H1 (cell line): ENCODE results near the gene POLR3K. TPM values are rescaled to one million over a fixed set of nuclear protein-coding genes. Genes with fewer than 3 reads are reported as not detected.

Source experiments
- BACH1 ChIP-seq: IDR thresholded peaks from 2 replicates; pipeline ENCODE4 v1.6.1; 2012; ENCODE audit warnings: low read length, improper control_type of control experiment
- EP300 ChIP-seq, 2 experiments: IDR thresholded peaks; 1 replicate in 1 of 2; 2 replicates in 1 of 2; pipeline ENCODE4 v1.6.1; 2011 to 2012; ENCODE audit warnings: low read depth in 2 of 2, low read length in 2 of 2, mild to moderate bottlenecking in 2 of 2, borderline replicate concordance in 1 of 2, inconsistent platforms in 1 of 2, moderate library complexity in 1 of 2
- EZH2 ChIP-seq: fragments of 200-600 bp; sonication (generic); IDR thresholded peaks from 2 replicates; pipeline ENCODE4 v1.7.1; 2012; ENCODE audit warnings: low read depth, mild to moderate bottlenecking, moderate library complexity, low read length, inconsistent platforms; ENCODE audit not compliant: severe bottlenecking
- JUN ChIP-seq: IDR thresholded peaks from 2 replicates; pipeline ENCODE4 v1.6.1; 2011; ENCODE audit warnings: low read depth, mild to moderate bottlenecking, improper control_type of control experiment, low read length
- KDM4A ChIP-seq: IDR thresholded peaks from one replicate; pipeline ENCODE4 v1.7.1; 2012; ENCODE audit warnings: low read depth, mild to moderate bottlenecking, moderate library complexity, low read length, inconsistent platforms; ENCODE audit not compliant: severe bottlenecking
- POLR2A ChIP-seq, 2 experiments: IDR thresholded peaks; 1 replicate in 1 of 2; 2 replicates in 1 of 2; pipeline ENCODE4 v1.6.1; 2011; ENCODE audit warnings: low read depth in 2 of 2, low read length in 2 of 2, mild to moderate bottlenecking in 2 of 2; ENCODE audit errors: control extremely low read depth in 1 of 2
- POLR2AphosphoS5 ChIP-seq: IDR thresholded peaks from 2 replicates; pipeline ENCODE4 v1.6.1; 2011; ENCODE audit warnings: low read depth, low read length
- SUZ12 ChIP-seq: fragments of 200-600 bp; sonication (generic); IDR thresholded peaks from 2 replicates; pipeline ENCODE4 v1.6.1; 2012; ENCODE audit warnings: mild to moderate bottlenecking, inconsistent platforms, low read length, moderate library complexity, mixed read lengths
- TBP ChIP-seq: IDR thresholded peaks from 2 replicates; pipeline ENCODE4 v1.6.1; 2011; ENCODE audit warnings: low read depth, low read length, improper control_type of control experiment
- TEAD4 ChIP-seq: IDR thresholded peaks from 2 replicates; pipeline ENCODE4 v1.6.1; 2012; ENCODE audit warnings: low read depth, low read length, inconsistent platforms, mixed read lengths
- polyA plus RNA-seq, 7 experiments: library from polyadenylated mRNA; depleted of rRNA in 3 of 7; stranded (reverse) in 5 of 7; unstranded in 2 of 7; fragments of >200 nt in 5 of 7; fragments of 200-250 nt in 2 of 7; gene quantifications; 1 replicate in 5 of 7; 2 replicates in 1 of 7; 4 replicates in 1 of 7; pipeline versions ENCODE4 v1.2.1 to v1.2.3, GENCODE V29; 2011 to 2013; ENCODE audit warnings: missing spikeins in 2 of 7, mixed read lengths in 2 of 7
- total RNA-seq: library from RNA; stranded (reverse); fragmentation: NEBNext Ultra II Directional; extraction: Animal tissue kit (Norgen Biotek cat#: 25700); gene quantifications from 2 replicates; pipeline ENCODE4 v1.2.1, GENCODE V29; 2021
- TF ChIP-seq, protein P1 (sequence below), 3 experiments: IDR thresholded peaks; 1 replicate in 2 of 3; 2 replicates in 1 of 3; pipeline versions ENCODE4 v1.5.1 to v1.6.1; 2011; ENCODE audit warnings: low read length in 3 of 3, mild to moderate bottlenecking in 3 of 3, inconsistent platforms in 2 of 3, low read depth in 1 of 3, moderate library complexity in 1 of 3; ENCODE audit not compliant: insufficient read depth in 1 of 3; ENCODE audit errors: control extremely low read depth in 1 of 3
- TF ChIP-seq, protein P2 (sequence below): IDR thresholded peaks from 2 replicates; pipeline ENCODE4 v1.6.1; 2011; ENCODE audit warnings: low read depth, mild to moderate bottlenecking, low read length; ENCODE audit not compliant: insufficient read depth

POLR3K gene
- total and polyA plus RNA-seq, 2 of the 8 experiments (the other 6 are each of a cell fraction or from before 2014, with no cell fraction given): 45.4 to 80.5 TPM

DNA sequence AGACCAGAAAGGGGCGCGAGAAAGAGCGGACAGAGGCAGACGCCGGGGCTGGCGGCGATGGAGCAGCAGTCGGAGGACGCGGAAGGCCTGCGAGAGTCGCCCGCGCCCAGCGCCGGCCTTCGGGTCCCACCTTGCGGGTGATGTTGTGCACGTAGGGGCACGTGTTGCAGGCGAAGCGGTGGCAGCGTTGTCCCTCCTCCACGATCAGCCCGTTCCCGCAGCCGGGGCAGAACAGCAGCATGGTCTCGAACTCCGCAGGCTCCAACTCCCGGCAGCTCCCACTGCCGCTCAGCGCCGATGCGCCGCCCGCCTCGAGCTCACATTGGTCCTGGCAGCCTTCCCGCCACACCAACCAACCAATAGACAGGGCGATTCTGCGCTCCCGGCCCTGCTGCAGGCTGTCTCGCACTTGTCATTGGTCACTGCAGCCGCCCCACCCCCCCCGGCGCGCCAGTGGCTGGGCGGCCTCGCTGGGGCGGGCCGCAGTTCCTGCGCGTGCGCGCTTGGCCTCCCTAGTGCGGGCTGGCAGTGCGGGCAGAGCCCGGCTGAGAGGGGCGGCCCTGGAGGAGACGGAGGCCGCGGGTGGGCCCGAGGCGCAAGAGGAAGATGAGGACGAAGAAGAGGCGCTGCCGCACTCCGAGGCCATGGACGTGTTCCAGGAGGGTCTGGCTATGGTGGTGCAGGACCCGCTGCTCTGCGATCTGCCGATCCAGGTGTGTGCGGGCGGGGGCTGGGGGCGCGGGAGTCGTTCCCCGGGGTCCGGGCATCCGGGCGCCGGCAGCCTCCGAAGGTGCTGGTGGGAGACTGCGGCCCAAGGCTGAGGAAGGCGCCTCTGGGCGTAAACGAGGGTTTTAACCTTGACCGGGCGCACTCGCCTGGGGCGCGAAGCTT is at the start of gene POLR3K, which contains the start of gene SNRNP25 (continued):
- TF ChIP-seq BACH1 (no peak), POLR2A (IDR thresholded peaks at IDR 0.05; ENCODE audit: control extremely low read depth in 1 of 2, low read depth in 2 of 2, low read length in 2 of 2) (peak; percentile 66 to 93), KDM4A (peak; percentile 78), TBP (peak; percentile 57; the same call in 1 of the 2 replicates), SUZ12 (no peak), POLR2AphosphoS5 (peak; percentile 85), EP300 (IDR thresholded peaks at IDR 0.05; ENCODE audit: borderline replicate concordance in 1 of 2, low read depth in 2 of 2, low read length in 2 of 2) (no peak), TEAD4 (no peak), EZH2 (no peak), JUN (no peak)
- TF ChIP-seq, protein P1, sequence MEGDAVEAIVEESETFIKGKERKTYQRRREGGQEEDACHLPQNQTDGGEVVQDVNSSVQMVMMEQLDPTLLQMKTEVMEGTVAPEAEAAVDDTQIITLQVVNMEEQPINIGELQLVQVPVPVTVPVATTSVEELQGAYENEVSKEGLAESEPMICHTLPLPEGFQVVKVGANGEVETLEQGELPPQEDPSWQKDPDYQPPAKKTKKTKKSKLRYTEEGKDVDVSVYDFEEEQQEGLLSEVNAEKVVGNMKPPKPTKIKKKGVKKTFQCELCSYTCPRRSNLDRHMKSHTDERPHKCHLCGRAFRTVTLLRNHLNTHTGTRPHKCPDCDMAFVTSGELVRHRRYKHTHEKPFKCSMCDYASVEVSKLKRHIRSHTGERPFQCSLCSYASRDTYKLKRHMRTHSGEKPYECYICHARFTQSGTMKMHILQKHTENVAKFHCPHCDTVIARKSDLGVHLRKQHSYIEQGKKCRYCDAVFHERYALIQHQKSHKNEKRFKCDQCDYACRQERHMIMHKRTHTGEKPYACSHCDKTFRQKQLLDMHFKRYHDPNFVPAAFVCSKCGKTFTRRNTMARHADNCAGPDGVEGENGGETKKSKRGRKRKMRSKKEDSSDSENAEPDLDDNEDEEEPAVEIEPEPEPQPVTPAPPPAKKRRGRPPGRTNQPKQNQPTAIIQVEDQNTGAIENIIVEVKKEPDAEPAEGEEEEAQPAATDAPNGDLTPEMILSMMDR (IDR thresholded peaks at IDR 0.05; ENCODE audit: control extremely low read depth in 1 of 3, insufficient read depth in 1 of 3, low read depth in 1 of 3, low read length in 3 of 3): no peak
- TF ChIP-seq, protein P2, sequence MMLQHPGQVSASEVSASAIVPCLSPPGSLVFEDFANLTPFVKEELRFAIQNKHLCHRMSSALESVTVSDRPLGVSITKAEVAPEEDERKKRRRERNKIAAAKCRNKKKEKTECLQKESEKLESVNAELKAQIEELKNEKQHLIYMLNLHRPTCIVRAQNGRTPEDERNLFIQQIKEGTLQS: no peak
